Spleen (tissue), 13 donors: ENCODE results near the gene KIAA1328. TPM values are rescaled to one million over a fixed set of nuclear protein-coding genes. Genes with fewer than 3 reads are reported as not detected.

Source experiments
- DNase-seq: peaks from one replicate; pipeline ENCODE4 v3.0.0-alpha.2; 2020
- H3K27ac ChIP-seq, 8 donors: fragments of 200-600 bp; sonication (generic) in 7 of 8; 1 replicate in 4 of 8; 2 replicates in 4 of 8; pipeline versions ENCODE4 v1.5.0 to v1.8.0; 2016 to 2021; ENCODE audit warnings: inconsistent platforms in 4 of 8, mild to moderate bottlenecking in 4 of 8, moderate library complexity in 1 of 8
- H3K27me3 ChIP-seq, 7 donors: fragments of 200-600 bp; sonication (generic) in 6 of 7; replicated peaks in 1 of 7; 1 replicate in 4 of 7; 2 replicates in 3 of 7; pipeline versions ENCODE4 v1.5.0 to v1.8.0; 2016 to 2021; ENCODE audit warnings: inconsistent platforms in 3 of 7, mild to moderate bottlenecking in 1 of 7
- H3K36me3 ChIP-seq, 6 donors: fragments of 200-600 bp; sonication (generic) in 5 of 6; 1 replicate in 4 of 6; 2 replicates in 2 of 6; pipeline versions ENCODE4 v1.5.0 to v1.8.0; 2016 to 2021; ENCODE audit warnings: inconsistent platforms in 2 of 6
- H3K4me1 ChIP-seq, 6 donors: fragments of 200-600 bp; sonication (generic) in 5 of 6; 1 replicate in 3 of 6; 2 replicates in 3 of 6; pipeline versions ENCODE4 v1.5.0 to v1.8.0; 2016 to 2021; ENCODE audit warnings: inconsistent platforms in 3 of 6
- H3K4me3 ChIP-seq, 8 donors: fragments of 200-600 bp; sonication (generic) in 7 of 8; 1 replicate in 4 of 8; 2 replicates in 4 of 8; pipeline versions ENCODE4 v1.5.0 to v1.8.0; 2016 to 2021; ENCODE audit warnings: inconsistent platforms in 4 of 8, mild to moderate bottlenecking in 4 of 8, moderate library complexity in 2 of 8
- H3K9me3 ChIP-seq, 8 donors: fragments of 200-600 bp; sonication (generic) in 7 of 8; 1 replicate in 4 of 8; 2 replicates in 4 of 8; pipeline versions ENCODE4 v1.5.0 to v1.8.0; 2016 to 2021; ENCODE audit warnings: inconsistent platforms in 4 of 8
- POLR2A ChIP-seq, 3 donors: fragments of 450-650 bp; IDR thresholded peaks; one replicate each; pipeline ENCODE4 v1.5.1; 2017; ENCODE audit warnings: antibody characterized with exemption in 3 of 3, mild to moderate bottlenecking in 1 of 3
- POLR2AphosphoS5 ChIP-seq, 3 donors: sonication (generic); formaldehyde crosslinking; IDR thresholded peaks; one replicate each; pipeline ENCODE4 v1.5.1; 2017; ENCODE audit warnings: antibody characterized with exemption in 3 of 3
- WGBS, 5 donors: extraction: QIAGEN DNeasy Blood & Tissue Kit in 3 of 5; methylation state at CpG; one replicate each; pipeline versions ENCODE4 v1.1.5 to v1.1.7; 2013 to 2018; 5-methylcytosine and 5-hydroxymethylcytosine counted together
- intact Hi-C: fragments of 100-400 bp; cut with DNase I; formaldehyde crosslinking; loops from one replicate; pipeline ENCODE4 v1.15.0; 2023; ENCODE audit warnings: low total_unique reads
- long read RNA-seq, 2 donors: transcript quantifications; one replicate each; lab custom pipeline, GENCODE V29; 2026
- polyA plus RNA-seq, 3 donors: library from polyadenylated mRNA; stranded (reverse); fragments of 200-250 nt; gene quantifications; one replicate each; pipeline ENCODE4 v1.2.1, GENCODE V29; 2013
- total RNA-seq, 7 donors: library from RNA; depleted of rRNA in 3 of 7; stranded (reverse); fragments of >200 nt in 3 of 7; fragmentation: NEBNext Ultra II Directional in 4 of 7; extraction: Animal tissue kit (Norgen Biotek cat#: 25700) in 4 of 7; gene quantifications; one replicate each; pipeline versions ENCODE4 v1.1.0 to v1.2.1, GENCODE V29; 2016 to 2021
- TF ChIP-seq, protein P1 (sequence below), 11 experiments: fragments of 200-600 bp in 7 of 11; fragments of 450-650 bp in 4 of 11; sonication (generic) in 4 of 11; IDR thresholded peaks in 8 of 11; conservative IDR thresholded peaks in 3 of 11; 1 replicate in 7 of 11; 2 replicates in 4 of 11; pipeline versions ENCODE4 v1.4.0 to v1.8.0; 2016 to 2021; ENCODE audit warnings: antibody characterized with exemption in 11 of 11, inconsistent platforms in 4 of 11, mild to moderate bottlenecking in 1 of 11
- donor health status: healthy with polysubstance abuse.
- donor health status: DM: no; HTN: no; CAD: no; lungs with moderate emphysema.
- donor health status: DM: no; HTN: no; CAD: no.
- donor health status: Bipolar disorder and iron deficiency.
- donor health status: healthy.
- donor health status: DM: no; HTN: no; CAD: no.
- donor health status: DM: yes; HTN: yes; CAD: no.

The KIAA1328 gene
- total RNA-seq (10 to 100 TPM in 6 of 7 donors, 1 to 10 TPM in 1; 8.2 to 27.1 (median 15.7) TPM), polyA plus RNA-seq (1 to 10 TPM; 1.9 to 3.5 (median 3.1) TPM)
- long read RNA-seq, donor 1, partial matches to known transcripts, result 0 of 1 reads
- long read RNA-seq, donor 1, other reads (novel, unspliced or antisense), result 0 of 1 reads
- long read RNA-seq, donor 2, partial matches to known transcripts, result 0 of 1 reads
- long read RNA-seq, donor 2, other reads (novel, unspliced or antisense), result 0 of 1 reads

DNA sequence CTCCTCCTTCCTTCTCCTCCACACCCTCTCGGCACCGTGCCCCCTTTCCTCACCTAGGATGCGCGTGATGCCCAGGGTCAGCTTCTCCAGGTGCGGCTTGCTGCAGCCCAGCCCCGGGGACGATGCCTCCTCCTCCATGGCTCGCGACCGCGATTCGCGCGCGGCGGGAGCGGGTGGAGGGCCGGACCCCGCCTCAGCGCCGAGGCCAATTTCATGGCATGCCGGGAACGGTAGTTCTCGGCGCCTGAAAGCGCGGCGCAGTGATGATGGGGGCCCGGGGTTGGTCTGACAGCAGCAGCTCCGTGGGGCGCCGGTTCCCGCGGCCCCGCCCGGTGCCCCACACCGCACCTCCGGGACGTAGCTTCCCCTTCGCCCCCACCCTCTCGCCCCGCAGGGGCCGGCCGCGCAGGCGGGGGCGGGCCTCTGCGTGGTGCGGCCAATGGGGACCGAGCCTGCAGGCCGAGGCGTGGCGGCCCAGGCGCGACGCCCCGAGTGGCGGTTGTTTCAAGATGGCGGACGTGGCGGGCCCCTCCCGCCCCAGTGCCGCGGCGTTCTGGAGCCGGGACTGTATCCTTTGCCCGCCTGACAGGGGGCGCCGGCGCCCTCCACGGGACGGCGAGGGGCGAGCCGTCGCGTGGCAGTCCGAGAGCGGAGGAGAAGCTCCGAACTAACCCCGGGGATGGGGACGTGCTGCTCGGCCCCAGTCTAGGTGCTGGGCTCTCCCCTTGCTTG lies at the start of gene KIAA1328, which contains the start of gene TPGS2:
KIAA1328 (plus strand) TSS at position 498 of the 732 bp plus-strand sequence; CDS start at position 510, 12 bp downstream.
TPGS2 (minus strand) TSS at position 373 of the 732 bp plus-strand sequence; CDS start at position 138, 235 bp downstream.
- H3K9me3 ChIP-seq, result no peaks in the 10 kb centered on the region
- WGBS, 5 donors, result 0 to 1% (median 0%) methylated on average over 29 to 83 of the region's 83 CpGs
- intact Hi-C loops, result no loop called here
- no peaks in the 10 kb centered on the region for H3K27me3 ChIP-seq
- TF ChIP-seq POLR2AphosphoS5 (IDR thresholded peaks at IDR 0.05) (peak; percentile 57 to 87 (median 80)), POLR2A (IDR thresholded peaks at IDR 0.05) (peak in 2 of 3 donors; percentile 12 to 18)
- TF ChIP-seq, protein P1, sequence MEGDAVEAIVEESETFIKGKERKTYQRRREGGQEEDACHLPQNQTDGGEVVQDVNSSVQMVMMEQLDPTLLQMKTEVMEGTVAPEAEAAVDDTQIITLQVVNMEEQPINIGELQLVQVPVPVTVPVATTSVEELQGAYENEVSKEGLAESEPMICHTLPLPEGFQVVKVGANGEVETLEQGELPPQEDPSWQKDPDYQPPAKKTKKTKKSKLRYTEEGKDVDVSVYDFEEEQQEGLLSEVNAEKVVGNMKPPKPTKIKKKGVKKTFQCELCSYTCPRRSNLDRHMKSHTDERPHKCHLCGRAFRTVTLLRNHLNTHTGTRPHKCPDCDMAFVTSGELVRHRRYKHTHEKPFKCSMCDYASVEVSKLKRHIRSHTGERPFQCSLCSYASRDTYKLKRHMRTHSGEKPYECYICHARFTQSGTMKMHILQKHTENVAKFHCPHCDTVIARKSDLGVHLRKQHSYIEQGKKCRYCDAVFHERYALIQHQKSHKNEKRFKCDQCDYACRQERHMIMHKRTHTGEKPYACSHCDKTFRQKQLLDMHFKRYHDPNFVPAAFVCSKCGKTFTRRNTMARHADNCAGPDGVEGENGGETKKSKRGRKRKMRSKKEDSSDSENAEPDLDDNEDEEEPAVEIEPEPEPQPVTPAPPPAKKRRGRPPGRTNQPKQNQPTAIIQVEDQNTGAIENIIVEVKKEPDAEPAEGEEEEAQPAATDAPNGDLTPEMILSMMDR (IDR thresholded peaks at IDR 0.05 in 8 of 11, conservative IDR thresholded peaks at IDR 0.05 in 3 of 11), result peak in 8 of 11 experiments; percentile 30 to 64 (median 50)
- H3K27ac ChIP-seq, result peak within 1 kb of the TSS; percentile 17 to 87 (median 84)
- no peaks in the 10 kb centered on the region for H3K36me3 ChIP-seq
- DNase-seq, result peak; percentile 97
- peaks cover 16 to 41% (median 25%) of the 10 kb centered on the region in 6 donors for H3K4me1 ChIP-seq
- H3K4me3 ChIP-seq, result peak within 1 kb of the TSS; percentile 71 to 98 (median 88)

DNA sequence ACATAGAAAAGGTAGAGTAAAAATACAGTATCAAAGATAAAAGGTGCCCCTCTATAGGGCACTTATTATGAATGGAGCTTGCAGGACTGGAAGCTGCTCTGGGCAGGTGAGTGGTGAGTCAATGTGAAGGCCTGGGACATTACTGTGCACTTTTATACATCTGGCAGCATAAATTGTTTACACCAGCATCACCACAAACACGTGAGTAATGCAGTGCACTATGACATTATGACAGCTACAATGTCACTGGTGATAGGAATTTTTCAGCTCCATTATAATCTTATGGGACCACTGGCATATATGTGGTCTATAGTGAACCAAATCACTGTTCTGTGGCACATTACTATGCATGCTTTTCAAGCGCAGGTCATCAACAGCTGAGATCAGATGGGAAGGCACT lies 48.2 kb upstream of the KIAA1328 start:
- TF ChIP-seq, protein P1 (IDR thresholded peaks at IDR 0.05 in 8 of 11, conservative IDR thresholded peaks at IDR 0.05 in 3 of 11), result no peak
- TF ChIP-seq POLR2AphosphoS5 (IDR thresholded peaks at IDR 0.05) (no peak), POLR2A (IDR thresholded peaks at IDR 0.05) (no peak)

DNA sequence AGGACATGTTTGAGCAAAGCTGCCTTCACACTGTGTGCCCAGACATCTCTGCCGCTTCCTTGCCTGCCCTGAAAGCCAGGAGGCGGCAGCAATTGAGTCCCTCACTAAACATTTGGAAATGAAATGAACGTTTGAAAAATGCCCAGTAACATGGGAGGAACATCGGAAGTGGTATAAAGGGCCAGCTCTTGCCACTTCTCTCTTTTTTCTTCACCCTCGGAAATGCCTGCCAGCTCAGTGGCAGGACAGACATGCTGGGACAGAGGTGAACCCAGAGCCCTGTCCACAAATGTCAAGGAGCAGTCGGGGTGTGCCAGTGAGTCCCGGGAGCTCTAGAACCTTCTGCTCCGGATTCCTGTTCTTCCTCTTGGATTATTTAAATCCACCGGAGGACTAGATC lies 46.2 kb upstream of the KIAA1328 start:
- Histone ChIP-seq H3K4me3 (no peak overlapping the region), H3K27ac (no peak overlapping the region), H3K36me3 (peaks cover 0 to 30% (median 5%) of the 10 kb centered on the region in 6 donors), H3K9me3 (no peaks in the 10 kb centered on the region), H3K4me1 (no peaks in the 10 kb centered on the region), H3K27me3 (no peaks in the 10 kb centered on the region)
- DNase-seq, result no peak
- 81 to 92% (median 81%) methylated on average over 9 of the region's 9 CpGs for WGBS, 5 donors
- TF ChIP-seq, protein P1 (IDR thresholded peaks at IDR 0.05 in 8 of 11, conservative IDR thresholded peaks at IDR 0.05 in 3 of 11), result no peak
- intact Hi-C loops, result no loop called here

More for the DNA sequence above, 48.2 kb upstream of the KIAA1328 start:
- H3K36me3 ChIP-seq, result peaks cover 0 to 16% (median 5%) of the 10 kb centered on the region in 6 donors
- H3K27ac ChIP-seq, result no peak overlapping the region
- H3K27me3 ChIP-seq, result no peaks in the 10 kb centered on the region
- H3K4me1 ChIP-seq, result no peaks in the 10 kb centered on the region
- H3K9me3 ChIP-seq, result no peaks in the 10 kb centered on the region
- H3K4me3 ChIP-seq, result no peak overlapping the region
- WGBS, 5 donors, result 86 to 100% (median 93%) methylated on average over 2 of the region's 2 CpGs
- no peak for DNase-seq
- intact Hi-C loops, result no loop called here

DNA sequence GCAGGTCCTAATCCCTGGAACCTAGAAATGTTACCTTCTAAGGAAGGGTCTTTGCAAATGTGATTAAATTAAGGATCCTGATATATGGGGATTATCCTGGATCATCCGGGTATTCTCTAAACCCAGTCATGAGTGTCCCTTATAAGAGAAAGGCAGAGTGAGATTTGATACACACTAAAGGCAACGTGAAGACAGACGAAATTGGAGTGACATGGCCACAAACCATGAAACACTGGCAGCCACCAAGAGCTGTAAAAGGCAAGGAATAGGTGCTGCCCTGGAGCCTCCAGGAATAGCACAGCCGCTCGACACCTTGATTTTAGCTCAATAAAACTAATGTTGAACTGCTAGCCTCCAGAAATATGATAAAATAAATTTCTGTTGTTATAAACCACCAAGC lies 45.1 kb upstream of the KIAA1328 start:
- no peak overlapping the region for H3K4me3 ChIP-seq
- intact Hi-C loops, result no loop called here
- no peaks in the 10 kb centered on the region for H3K4me1 ChIP-seq
- no peaks in the 10 kb centered on the region for H3K9me3 ChIP-seq
- TF ChIP-seq, protein P1 (IDR thresholded peaks at IDR 0.05 in 8 of 11, conservative IDR thresholded peaks at IDR 0.05 in 3 of 11), result no peak
- TF ChIP-seq POLR2AphosphoS5 (IDR thresholded peaks at IDR 0.05) (no peak), POLR2A (IDR thresholded peaks at IDR 0.05) (no peak)
- no peak for DNase-seq
- H3K27ac ChIP-seq, result no peak overlapping the region
- H3K27me3 ChIP-seq, result no peaks in the 10 kb centered on the region
- peaks cover 0 to 38% (median 7%) of the 10 kb centered on the region in 6 donors for H3K36me3 ChIP-seq
- WGBS, 5 donors, result 93 to 96% (median 96%) methylated on average over 5 of the region's 5 CpGs
